GM12874 (cell line): ENCODE results near the gene FSTL1.

Experiments
- CTCF ChIP-seq: IDR thresholded peaks from 2 replicates; pipeline ENCODE4 v1.5.1; 2011; ENCODE audit warnings: low read depth, mild to moderate bottlenecking, control low read depth, low read length, moderate library complexity; ENCODE audit not compliant: insufficient read depth

Gene FSTL1

GRCh38 chr3:120421926-120422325, 28.9 kb downstream of the FSTL1 start:
- no peak for TF ChIP-seq CTCF

GRCh38 chr3:120420928-120421551, 29.8 kb downstream of the FSTL1 start:
- no peak for TF ChIP-seq CTCF

GRCh38 chr3:120420360-120420759, 30.4 kb downstream of the FSTL1 start:
- TF ChIP-seq CTCF: no peak

- TF ChIP-seq CTCF: no peak
Observed at GRCh38 chr3:120419797-120420196, 31.0 kb downstream of the FSTL1 start.

- peak; percentile 62 for TF ChIP-seq CTCF
Observed at GRCh38 chr3:120418866-120419490, 31.8 kb downstream of the FSTL1 start.

GRCh38 chr3:120418446-120418845, 32.3 kb downstream of the FSTL1 start:
- TF ChIP-seq CTCF: no peak

- TF ChIP-seq CTCF: peak; percentile 67
Observed at GRCh38 chr3:120417272-120417911, 33.4 kb downstream of the FSTL1 start.
